ENCODE results near the gene DNAJB13. TPM values are rescaled to one million over a fixed set of nuclear protein-coding genes. Genes with fewer than 3 reads are reported as not detected.

Gene DNAJB13
- total RNA-seq, 1 experiment from 2014 or later = 0.24 TPM

- ATAC-seq = no peak
- no peak overlapping the region for H3K27ac Mint-ChIP-seq
- POLR2A ChIA-PET = no interaction called here
- peaks cover 27% of the 10 kb centered on the region for H3K4me1 Mint-ChIP-seq
- no peak overlapping the region for H3K4me3 Mint-ChIP-seq
- TF ChIP-seq ZBTB21 (CRISPR knock-in tag; IDR thresholded peaks at IDR 0.05; ENCODE audit: borderline replicate concordance) (no peak), FOXP4 (CRISPR knock-in tag; IDR thresholded peaks at IDR 0.05) (no peak), ELF4 (CRISPR knock-in tag; IDR thresholded peaks at IDR 0.05; ENCODE audit: low read depth) (no peak), CDX4 (CRISPR knock-in tag; IDR thresholded peaks at IDR 0.05; ENCODE audit: borderline replicate concordance) (no peak), ZNF138 (CRISPR knock-in tag; conservative IDR thresholded peaks at IDR 0.05) (no peak), SP1 (CRISPR knock-in tag; conservative IDR thresholded peaks at IDR 0.05) (no peak), NFE2L1 (CRISPR knock-in tag; IDR thresholded peaks at IDR 0.05) (no peak), FOXP1 (CRISPR knock-in tag; IDR thresholded peaks at IDR 0.05; ENCODE audit: borderline replicate concordance) (no peak), MAX (CRISPR knock-in tag; IDR thresholded peaks at IDR 0.05) (no peak), OVOL2 (CRISPR knock-in tag; IDR thresholded peaks at IDR 0.05; ENCODE audit: borderline replicate concordance) (no peak)
- TF ChIP-seq, protein P1, sequence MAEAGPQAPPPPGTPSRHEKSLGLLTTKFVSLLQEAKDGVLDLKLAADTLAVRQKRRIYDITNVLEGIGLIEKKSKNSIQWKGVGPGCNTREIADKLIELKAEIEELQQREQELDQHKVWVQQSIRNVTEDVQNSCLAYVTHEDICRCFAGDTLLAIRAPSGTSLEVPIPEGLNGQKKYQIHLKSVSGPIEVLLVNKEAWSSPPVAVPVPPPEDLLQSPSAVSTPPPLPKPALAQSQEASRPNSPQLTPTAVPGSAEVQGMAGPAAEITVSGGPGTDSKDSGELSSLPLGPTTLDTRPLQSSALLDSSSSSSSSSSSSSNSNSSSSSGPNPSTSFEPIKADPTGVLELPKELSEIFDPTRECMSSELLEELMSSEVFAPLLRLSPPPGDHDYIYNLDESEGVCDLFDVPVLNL (CRISPR knock-in tag; IDR thresholded peaks at IDR 0.05; ENCODE audit: borderline replicate concordance, low read depth) = no peak
- TF ChIP-seq, protein P2, sequence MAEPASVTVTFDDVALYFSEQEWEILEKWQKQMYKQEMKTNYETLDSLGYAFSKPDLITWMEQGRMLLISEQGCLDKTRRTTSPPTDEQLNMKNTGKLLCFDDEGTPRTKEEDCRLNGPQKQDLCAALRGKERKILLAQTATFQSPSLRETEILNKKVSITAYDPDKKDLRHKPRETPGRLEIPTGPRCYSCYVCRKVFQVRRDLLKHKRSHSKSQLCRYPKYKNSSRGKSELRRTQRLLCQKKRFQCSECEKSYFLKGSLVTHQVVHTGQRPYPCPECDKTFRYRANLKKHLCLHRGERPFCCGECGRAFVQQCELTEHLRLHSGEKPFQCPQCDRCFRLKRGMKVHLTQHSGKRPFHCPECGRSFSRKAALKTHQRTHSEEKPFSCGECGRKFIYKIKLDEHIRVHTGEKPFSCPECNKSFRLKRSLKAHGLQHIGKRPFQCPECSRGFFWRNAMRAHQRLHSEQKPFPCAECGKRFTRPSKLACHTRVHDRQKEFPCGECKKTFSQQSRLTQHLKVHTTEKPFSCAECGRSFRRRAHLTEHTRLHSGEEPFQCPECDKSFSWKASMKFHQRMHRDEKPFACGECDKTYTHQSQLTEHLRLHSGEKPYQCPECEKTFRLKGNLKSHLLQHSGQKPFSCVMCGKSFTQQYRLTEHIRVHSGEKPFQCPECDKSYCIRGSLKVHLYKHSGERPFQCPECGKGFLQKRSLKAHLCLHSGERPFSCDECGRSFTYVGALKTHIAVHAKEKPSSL (CRISPR knock-in tag; conservative IDR thresholded peaks at IDR 0.05) = no peak
- TF ChIP-seq, protein P3, sequence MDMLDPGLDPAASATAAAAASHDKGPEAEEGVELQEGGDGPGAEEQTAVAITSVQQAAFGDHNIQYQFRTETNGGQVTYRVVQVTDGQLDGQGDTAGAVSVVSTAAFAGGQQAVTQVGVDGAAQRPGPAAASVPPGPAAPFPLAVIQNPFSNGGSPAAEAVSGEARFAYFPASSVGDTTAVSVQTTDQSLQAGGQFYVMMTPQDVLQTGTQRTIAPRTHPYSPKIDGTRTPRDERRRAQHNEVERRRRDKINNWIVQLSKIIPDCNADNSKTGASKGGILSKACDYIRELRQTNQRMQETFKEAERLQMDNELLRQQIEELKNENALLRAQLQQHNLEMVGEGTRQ (CRISPR knock-in tag; IDR thresholded peaks at IDR 0.05) = no peak
- TF ChIP-seq, protein P4, sequence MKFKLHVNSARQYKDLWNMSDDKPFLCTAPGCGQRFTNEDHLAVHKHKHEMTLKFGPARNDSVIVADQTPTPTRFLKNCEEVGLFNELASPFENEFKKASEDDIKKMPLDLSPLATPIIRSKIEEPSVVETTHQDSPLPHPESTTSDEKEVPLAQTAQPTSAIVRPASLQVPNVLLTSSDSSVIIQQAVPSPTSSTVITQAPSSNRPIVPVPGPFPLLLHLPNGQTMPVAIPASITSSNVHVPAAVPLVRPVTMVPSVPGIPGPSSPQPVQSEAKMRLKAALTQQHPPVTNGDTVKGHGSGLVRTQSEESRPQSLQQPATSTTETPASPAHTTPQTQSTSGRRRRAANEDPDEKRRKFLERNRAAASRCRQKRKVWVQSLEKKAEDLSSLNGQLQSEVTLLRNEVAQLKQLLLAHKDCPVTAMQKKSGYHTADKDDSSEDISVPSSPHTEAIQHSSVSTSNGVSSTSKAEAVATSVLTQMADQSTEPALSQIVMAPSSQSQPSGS (CRISPR knock-in tag; IDR thresholded peaks at IDR 0.05; ENCODE audit: borderline replicate concordance, low read depth) = no peak
- TF ChIP-seq, protein P5, sequence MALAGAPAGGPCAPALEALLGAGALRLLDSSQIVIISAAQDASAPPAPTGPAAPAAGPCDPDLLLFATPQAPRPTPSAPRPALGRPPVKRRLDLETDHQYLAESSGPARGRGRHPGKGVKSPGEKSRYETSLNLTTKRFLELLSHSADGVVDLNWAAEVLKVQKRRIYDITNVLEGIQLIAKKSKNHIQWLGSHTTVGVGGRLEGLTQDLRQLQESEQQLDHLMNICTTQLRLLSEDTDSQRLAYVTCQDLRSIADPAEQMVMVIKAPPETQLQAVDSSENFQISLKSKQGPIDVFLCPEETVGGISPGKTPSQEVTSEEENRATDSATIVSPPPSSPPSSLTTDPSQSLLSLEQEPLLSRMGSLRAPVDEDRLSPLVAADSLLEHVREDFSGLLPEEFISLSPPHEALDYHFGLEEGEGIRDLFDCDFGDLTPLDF (CRISPR knock-in tag; IDR thresholded peaks at IDR 0.05) = no peak
- no peak for DNase-seq (ENCODE audit: low spot score)
- H3K27me3 Mint-ChIP-seq (ENCODE audit: low read depth) = peaks cover under 1% of the 10 kb centered on the region
- H3K9me3 Mint-ChIP-seq = no peaks in the 10 kb centered on the region
- CTCF ChIA-PET = interaction anchor here (0.6 to 1.2 kb wide), 2 partner anchors 31 to 627 kb away, joined by 3 read pairs; no protein-coding TSS in a partner anchor
- peaks cover 67% of the 10 kb centered on the region for H3K36me3 Mint-ChIP-seq
Measured at GRCh38 chr11:73978576-73979086, 27.8 kb downstream of the DNAJB13 start.

All from WTC11 (cell line).